GM23248 (cell line): Measurements from ENCODE around the gene ZNF514. TPM values are rescaled to one million over a fixed set of nuclear protein-coding genes. Genes with fewer than 3 reads are reported as not detected.

ENCODE experiments used
- DNase-seq: peaks from one replicate; pipeline ENCODE4 v3.0.0-alpha.2; 2015
- H2AFZ ChIP-seq: fragments of 200-600 bp; sonication (generic); 2 replicates; pipeline ENCODE4 v1.6.1; 2016; ENCODE audit warnings: antibody characterized with exemption
- H3F3A ChIP-seq: fragments of 200-600 bp; sonication (generic); 2 replicates; pipeline ENCODE4 v1.6.1; 2016; ENCODE audit warnings: mild to moderate bottlenecking, antibody characterized with exemption, mixed run types; ENCODE audit not compliant: insufficient read depth
- H3K27ac ChIP-seq: fragments of 200-600 bp; sonication (generic); 2 replicates; pipeline ENCODE4 v1.5.1; 2016; ENCODE audit warnings: mild to moderate bottlenecking
- H3K27me3 ChIP-seq: fragments of 200-600 bp; sonication (generic); replicated peaks from 2 replicates; pipeline ENCODE4 v1.6.1; 2016; ENCODE audit warnings: mild to moderate bottlenecking; ENCODE audit not compliant: insufficient read depth
- H3K36me3 ChIP-seq: fragments of 200-600 bp; sonication (generic); 2 replicates; pipeline ENCODE4 v1.6.1; 2016; ENCODE audit warnings: low read depth, mild to moderate bottlenecking
- H3K4me1 ChIP-seq: fragments of 200-600 bp; sonication (generic); 2 replicates; pipeline ENCODE4 v1.6.1; 2016; ENCODE audit warnings: mild to moderate bottlenecking; ENCODE audit not compliant: insufficient read depth
- H3K4me2 ChIP-seq: fragments of 200-600 bp; sonication (generic); one replicate; pipeline ENCODE4 v1.6.1; 2016; ENCODE audit warnings: mild to moderate bottlenecking; ENCODE audit not compliant: unreplicated experiment
- H3K4me3 ChIP-seq: fragments of 200-600 bp; sonication (generic); 2 replicates; pipeline ENCODE4 v1.5.1; 2016; ENCODE audit warnings: mild to moderate bottlenecking
- H3K79me2 ChIP-seq: fragments of 200-600 bp; sonication (generic); 2 replicates; pipeline ENCODE4 v1.6.1; 2016; ENCODE audit warnings: mild to moderate bottlenecking; ENCODE audit not compliant: insufficient read depth
- H3K9ac ChIP-seq: fragments of 200-600 bp; sonication (generic); 2 replicates; pipeline ENCODE4 v1.6.1; 2016; ENCODE audit warnings: mild to moderate bottlenecking
- H3K9me2 ChIP-seq: fragments of 200-600 bp; sonication (generic); 2 replicates; pipeline ENCODE4 v1.6.1; 2016; ENCODE audit warnings: mixed run types, mild to moderate bottlenecking, moderate library complexity; ENCODE audit not compliant: insufficient read depth
- H3K9me3 ChIP-seq: fragments of 200-600 bp; sonication (generic); one replicate; pipeline ENCODE4 v1.6.1; 2017; ENCODE audit warnings: low read depth
- H4K20me1 ChIP-seq: fragments of 200-600 bp; sonication (generic); 2 replicates; pipeline ENCODE4 v1.6.0; 2016; ENCODE audit not compliant: insufficient read depth
- EZH2 ChIP-seq: fragments of 200-600 bp; sonication (generic); IDR thresholded peaks from 2 replicates; pipeline ENCODE4 v1.6.1; 2018; ENCODE audit warnings: antibody characterized with exemption, mild to moderate bottlenecking; ENCODE audit not compliant: insufficient read depth, poor library complexity, severe bottlenecking
- EZH2phosphoT487 ChIP-seq: fragments of 200-600 bp; sonication (generic); IDR thresholded peaks from 2 replicates; pipeline ENCODE4 v1.6.1; 2018; ENCODE audit warnings: antibody characterized with exemption, moderate library complexity, mild to moderate bottlenecking, low read depth; ENCODE audit not compliant: insufficient read depth
- WGBS, 2 experiments: methylation state at CpG; one replicate each; pipeline ENCODE4 v1.1.6; 2015 to 2017; ENCODE audit warnings: low lambda C conversion rate in 2 of 2, low coverage in 1 of 2; ENCODE audit errors: missing lambda C conversion rate in 2 of 2; 5-methylcytosine and 5-hydroxymethylcytosine counted together
- in situ Hi-C: fragments of 300-500 bp; cut with MboI; formaldehyde crosslinking; loops from 2 replicates; pipeline ENCODE4 v1.15.0; 2020
- polyA plus RNA-seq: library from polyadenylated mRNA; unstranded; fragments of >200 nt; fragmentation: Nextera tagmentation; extraction: Ambion mirVana; gene quantifications from 2 replicates; pipeline ENCODE4 v1.2.1, GENCODE V29; 2016
- total RNA-seq: library from RNA; depleted of rRNA; stranded (reverse); fragments of >200 nt; shearing (Covaris generic); gene quantifications from 2 replicates; pipeline ENCODE4 v1.2.3, GENCODE V29; 2014

The ZNF514 gene
- total and polyA plus RNA-seq, 2 experiments from 2014 or later, result 5.6 to 8.1 TPM

DNA sequence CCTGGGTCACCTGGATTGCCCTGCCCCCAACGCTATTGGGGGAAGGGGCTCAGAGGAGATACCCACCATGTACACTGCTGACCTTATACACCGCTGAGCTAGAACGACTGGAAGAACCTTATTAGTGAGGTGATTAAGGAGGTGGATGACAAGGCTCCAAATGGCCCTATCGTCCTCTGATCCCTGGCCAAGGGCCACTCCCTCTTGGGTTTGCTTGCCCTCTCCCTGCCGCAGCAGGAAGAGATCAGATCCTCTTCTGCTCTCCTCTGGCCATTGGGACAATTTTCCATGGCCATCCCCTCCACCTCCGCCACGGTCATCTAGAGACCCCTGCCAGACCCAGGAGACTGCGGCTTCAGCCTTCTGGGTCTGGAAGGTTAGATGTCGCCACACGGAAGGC, 1.2 kb downstream of the ZNF514 start:
- no peak for TF ChIP-seq EZH2
- no peak for TF ChIP-seq EZH2phosphoT487
- peak overlapping the region; percentile 82 for H2AFZ ChIP-seq
- peak overlapping the region; percentile 82 for H3K4me3 ChIP-seq
- in situ Hi-C loops, result no loop called here
- WGBS, 2 experiments, result 40 to 41% methylated on average over 10 of the region's 10 CpGs
- peak; percentile 34 for DNase-seq
- H3K4me1 ChIP-seq, result no peaks in the 10 kb centered on the region
- peak overlapping the region; percentile 89 for H3K9ac ChIP-seq
- peaks cover 12% of the 10 kb centered on the region for H3K79me2 ChIP-seq
- H3K27ac ChIP-seq, result peak overlapping the region; percentile 38; the same call in 1 of the 2 replicates
- H3K36me3 ChIP-seq, result peaks cover 30% of the 10 kb centered on the region
- H3K9me2 ChIP-seq, result no peaks in the 10 kb centered on the region
- no peaks in the 10 kb centered on the region for H4K20me1 ChIP-seq
- no peaks in the 10 kb centered on the region for H3K27me3 ChIP-seq
- peaks cover 7% of the 10 kb centered on the region for H3F3A ChIP-seq
- H3K4me2 ChIP-seq, result peak overlapping the region; percentile 87
- no peaks in the 10 kb centered on the region for H3K9me3 ChIP-seq

DNA sequence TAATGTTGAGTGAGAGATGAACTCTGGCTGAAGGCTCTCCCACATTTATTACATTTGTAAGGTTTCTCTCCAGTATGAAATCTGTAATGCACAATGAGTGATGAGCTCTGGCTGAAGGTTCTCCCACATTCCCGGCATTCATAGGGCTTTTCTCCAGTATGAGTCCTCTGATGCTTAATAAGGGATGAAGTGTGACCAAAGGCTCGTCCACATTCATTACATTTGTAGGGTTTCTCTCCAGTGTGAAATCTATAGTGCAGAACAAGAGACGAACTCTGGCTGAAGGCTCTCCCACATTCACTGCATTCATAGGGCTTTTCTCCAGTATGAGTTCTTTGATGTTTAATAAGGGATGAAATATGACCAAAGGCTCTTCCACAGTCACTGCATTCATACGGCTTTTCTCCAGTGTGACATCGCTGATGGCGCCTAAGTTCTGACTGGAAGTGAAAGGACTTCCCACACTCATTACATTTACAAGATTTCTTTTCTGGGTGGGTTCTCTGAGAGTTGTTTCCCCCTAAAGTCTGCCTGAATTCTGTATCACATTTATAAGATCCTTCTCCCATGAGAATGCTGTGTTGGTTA, 10.2 kb downstream of the ZNF514 start:
- no peak for TF ChIP-seq EZH2
- TF ChIP-seq EZH2phosphoT487, result no peak
- peaks cover 23% of the 10 kb centered on the region for H3K9me3 ChIP-seq
- WGBS, 2 experiments, result 95 to 96% methylated on average over 6 of the region's 6 CpGs
- no peaks in the 10 kb centered on the region for H3K4me1 ChIP-seq
- in situ Hi-C loops, result no loop called here
- no peak overlapping the region for H3K9ac ChIP-seq
- H3K4me3 ChIP-seq, result no peak overlapping the region
- H3K9me2 ChIP-seq, result no peaks in the 10 kb centered on the region
- H3K79me2 ChIP-seq, result no peaks in the 10 kb centered on the region
- H2AFZ ChIP-seq, result no peak overlapping the region
- no peak overlapping the region for H3K27ac ChIP-seq
- H3K36me3 ChIP-seq, result peaks cover 86% of the 10 kb centered on the region
- peak; percentile 19 for DNase-seq
- H4K20me1 ChIP-seq, result no peaks in the 10 kb centered on the region
- no peaks in the 10 kb centered on the region for H3K27me3 ChIP-seq
- H3K4me2 ChIP-seq, result no peak overlapping the region
- no peaks in the 10 kb centered on the region for H3F3A ChIP-seq

DNA sequence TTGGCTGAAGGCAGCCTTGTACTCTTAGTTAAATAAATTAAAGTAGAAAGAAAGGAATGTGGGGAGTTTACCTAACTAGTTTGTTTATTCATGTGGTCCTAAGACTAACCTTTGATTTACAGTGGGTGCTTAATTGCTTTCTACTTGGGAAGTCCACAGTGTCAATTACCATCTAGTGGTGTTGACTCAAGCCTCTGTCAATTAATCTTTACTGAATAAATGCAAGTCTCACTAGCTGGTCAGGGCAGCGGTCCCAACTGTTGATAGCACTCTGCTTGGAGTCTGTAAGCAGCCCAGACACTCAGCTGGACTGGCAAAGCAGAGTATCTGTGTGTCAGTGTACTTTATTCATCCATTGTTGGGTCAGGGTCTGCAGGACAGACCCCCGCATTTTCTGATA, 15.8 kb downstream of the ZNF514 start:
- no peaks in the 10 kb centered on the region for H3K4me1 ChIP-seq
- H3K36me3 ChIP-seq, result peaks cover 37% of the 10 kb centered on the region
- 100% methylated on average over 2 of the region's 2 CpGs for WGBS, 2 experiments
- peaks cover 13% of the 10 kb centered on the region for H3K9me3 ChIP-seq
- no peaks in the 10 kb centered on the region for H4K20me1 ChIP-seq
- H3K4me3 ChIP-seq, result no peak overlapping the region
- no peaks in the 10 kb centered on the region for H3K27me3 ChIP-seq
- no peak overlapping the region for H3K27ac ChIP-seq
- no peaks in the 10 kb centered on the region for H3K9me2 ChIP-seq
- TF ChIP-seq EZH2phosphoT487 (no peak), EZH2 (no peak)
- H3F3A ChIP-seq, result no peaks in the 10 kb centered on the region
- H2AFZ ChIP-seq, result no peak overlapping the region
- H3K4me2 ChIP-seq, result no peak overlapping the region
- H3K79me2 ChIP-seq, result no peaks in the 10 kb centered on the region
- DNase-seq, result no peak
- H3K9ac ChIP-seq, result no peak overlapping the region
- in situ Hi-C loops, result no loop called here

DNA sequence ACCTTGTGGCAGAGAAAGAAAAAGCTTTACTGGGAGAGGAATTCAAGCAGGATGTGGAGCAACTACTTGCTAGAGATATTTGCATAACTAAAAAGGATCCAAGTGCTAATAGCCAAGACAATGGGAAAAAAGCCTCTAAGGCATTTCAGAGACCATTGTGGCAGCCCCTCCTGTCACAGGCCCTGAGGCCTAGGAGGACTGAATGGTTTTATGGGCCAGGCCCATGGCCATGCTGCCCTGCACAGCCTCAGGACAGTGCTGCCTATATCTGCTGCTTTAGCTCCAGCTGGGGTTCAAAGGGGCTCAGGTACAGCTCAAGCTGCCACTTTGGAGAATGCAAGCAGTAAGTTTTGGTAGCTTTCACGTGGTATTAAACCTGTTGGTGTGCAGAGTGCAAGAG, 20.9 kb downstream of the ZNF514 start:
- 78 to 91% methylated on average over 1 of the region's 1 CpG for WGBS, 2 experiments
- no peaks in the 10 kb centered on the region for H3K9me3 ChIP-seq
- H3K9ac ChIP-seq, result no peak overlapping the region
- in situ Hi-C loops, result no loop called here
- no peaks in the 10 kb centered on the region for H3K9me2 ChIP-seq
- H3F3A ChIP-seq, result no peaks in the 10 kb centered on the region
- H3K4me2 ChIP-seq, result no peak overlapping the region
- TF ChIP-seq EZH2 (no peak), EZH2phosphoT487 (no peak)
- no peak overlapping the region for H3K4me3 ChIP-seq
- H2AFZ ChIP-seq, result no peak overlapping the region
- H3K27me3 ChIP-seq, result no peaks in the 10 kb centered on the region
- DNase-seq, result no peak
- H3K36me3 ChIP-seq, result 0 out of 2 replicates have a peak, but pooled peaks cover under 1% of the 10 kb centered on the region
- no peaks in the 10 kb centered on the region for H4K20me1 ChIP-seq
- H3K27ac ChIP-seq, result no peak overlapping the region
- H3K4me1 ChIP-seq, result no peaks in the 10 kb centered on the region
- no peaks in the 10 kb centered on the region for H3K79me2 ChIP-seq
